ENCODE results near the gene CYP2J2. TPM values are rescaled to one million over a fixed set of nuclear protein-coding genes. Genes with fewer than 3 reads are reported as not detected.

The CYP2J2 gene
- total RNA-seq, 3 donors from 2014 or later (not counting 1 experiment from before 2014, with no cell fraction given) = 0.20 to 0.21 TPM; not detected in 1

- no peak for ATAC-seq
- Histone ChIP-seq H3K36me3 (ENCODE audit: control insufficient read depth, insufficient read depth, low read length) (no peaks in the 10 kb centered on the region), H3K4me1 (ENCODE audit: control insufficient read depth, insufficient read depth, low read length) (no peaks in the 10 kb centered on the region), H3K27me3 (ENCODE audit: control insufficient read depth, insufficient read depth, low read length) (no peaks in the 10 kb centered on the region), H3K9me3 (ENCODE audit: control insufficient read depth, insufficient read depth, low read length) (no peaks in the 10 kb centered on the region), H3K4me3 (ENCODE audit: low read length) (no peak overlapping the region), H3K27ac (ENCODE audit: low read length) (no peak overlapping the region)
- Mint-ChIP-seq H3K4me1 (peaks cover 0 to 5% of the 10 kb centered on the region in 2 donors), H3K9me3 (no peaks in the 10 kb centered on the region), H3K36me3 (no peaks in the 10 kb centered on the region), H3K27me3 (ENCODE audit: low read depth in 2 of 2) (no peaks in the 10 kb centered on the region), H3K4me3 (no peak overlapping the region), H3K27ac (no peak overlapping the region)
- no peak for DNase-seq
- intact Hi-C loops (cut with micrococcal nuclease) = no loop called here
- TF ChIP-seq CTCF (IDR thresholded peaks at IDR 0.05) = no peak
- WGBS (ENCODE audit: insufficient coverage) = no CpG with 5 or more reads among the region's 1 CpG
Measured at GRCh38 chr1:59901770-59902388, 24.7 kb downstream of the CYP2J2 start.

- DNase-seq (no peak), ATAC-seq (no peak)
- intact Hi-C loops (cut with micrococcal nuclease) = no loop called here
- Histone ChIP-seq H3K4me3 (ENCODE audit: low read length) (no peak overlapping the region), H3K27ac (ENCODE audit: low read length) (no peak overlapping the region), H3K4me1 (ENCODE audit: control insufficient read depth, insufficient read depth, low read length) (no peaks in the 10 kb centered on the region), H3K27me3 (ENCODE audit: control insufficient read depth, insufficient read depth, low read length) (no peaks in the 10 kb centered on the region), H3K9me3 (ENCODE audit: control insufficient read depth, insufficient read depth, low read length) (no peaks in the 10 kb centered on the region), H3K36me3 (ENCODE audit: control insufficient read depth, insufficient read depth, low read length) (no peaks in the 10 kb centered on the region)
- Mint-ChIP-seq H3K4me3 (no peak overlapping the region), H3K36me3 (no peaks in the 10 kb centered on the region), H3K27me3 (ENCODE audit: low read depth in 2 of 2) (peaks cover 0 to 3% of the 10 kb centered on the region in 2 donors), H3K9me3 (no peaks in the 10 kb centered on the region), H3K4me1 (peaks cover 0 to 5% of the 10 kb centered on the region in 2 donors), H3K27ac (no peak overlapping the region)
- no peak for TF ChIP-seq CTCF (IDR thresholded peaks at IDR 0.05)
- 100% methylated on average over 2 of the region's 2 CpGs for WGBS (ENCODE audit: insufficient coverage)
Measured at GRCh38 chr1:59900640-59901039, 25.9 kb downstream of the CYP2J2 start.

GRCh38 chr1:59898927-59899326, 27.6 kb downstream of the CYP2J2 start:
- Mint-ChIP-seq H3K27me3 (ENCODE audit: low read depth in 2 of 2) (peaks cover 0 to 3% of the 10 kb centered on the region in 2 donors), H3K4me1 (peaks cover 0 to 5% of the 10 kb centered on the region in 2 donors), H3K36me3 (no peaks in the 10 kb centered on the region), H3K4me3 (no peak overlapping the region), H3K27ac (no peak overlapping the region), H3K9me3 (no peaks in the 10 kb centered on the region)
- H3K4me3 ChIP-seq (ENCODE audit: low read length) = no peak overlapping the region
- ATAC-seq (no peak), DNase-seq (no peak)
- H3K36me3 ChIP-seq (ENCODE audit: control insufficient read depth, insufficient read depth, low read length) = no peaks in the 10 kb centered on the region
- no peaks in the 10 kb centered on the region for H3K9me3 ChIP-seq (ENCODE audit: control insufficient read depth, insufficient read depth, low read length)
- H3K4me1 ChIP-seq (ENCODE audit: control insufficient read depth, insufficient read depth, low read length) = no peaks in the 10 kb centered on the region
- H3K27ac ChIP-seq (ENCODE audit: low read length) = no peak overlapping the region
- no peak for TF ChIP-seq CTCF (IDR thresholded peaks at IDR 0.05)
- H3K27me3 ChIP-seq (ENCODE audit: control insufficient read depth, insufficient read depth, low read length) = no peaks in the 10 kb centered on the region
- 93% methylated on average over 2 of the region's 3 CpGs for WGBS (ENCODE audit: insufficient coverage)
- intact Hi-C loops (cut with micrococcal nuclease) = no loop called here

GRCh38 chr1:59897165-59897564, 29.4 kb downstream of the CYP2J2 start:
- WGBS (ENCODE audit: insufficient coverage) = 91% methylated on average over 1 of the region's 2 CpGs
- intact Hi-C loops (cut with micrococcal nuclease) = no loop called here
- no peaks in the 10 kb centered on the region for H3K36me3 ChIP-seq (ENCODE audit: control insufficient read depth, insufficient read depth, low read length)
- Mint-ChIP-seq H3K36me3 (no peaks in the 10 kb centered on the region), H3K4me3 (no peak overlapping the region), H3K27ac (no peak overlapping the region), H3K9me3 (no peaks in the 10 kb centered on the region), H3K4me1 (no peaks in the 10 kb centered on the region), H3K27me3 (ENCODE audit: low read depth in 2 of 2) (peaks cover 0 to 3% of the 10 kb centered on the region in 2 donors)
- H3K27ac ChIP-seq (ENCODE audit: low read length) = no peak overlapping the region
- TF ChIP-seq CTCF (IDR thresholded peaks at IDR 0.05) = no peak
- no peak overlapping the region for H3K4me3 ChIP-seq (ENCODE audit: low read length)
- H3K9me3 ChIP-seq (ENCODE audit: control insufficient read depth, insufficient read depth, low read length) = no peaks in the 10 kb centered on the region
- ATAC-seq = no peak
- H3K4me1 ChIP-seq (ENCODE audit: control insufficient read depth, insufficient read depth, low read length) = no peaks in the 10 kb centered on the region
- DNase-seq = no peak
- H3K27me3 ChIP-seq (ENCODE audit: control insufficient read depth, insufficient read depth, low read length) = no peaks in the 10 kb centered on the region
